ENCODE data around the gene MSRB1.

The MSRB1 gene
- total RNA-seq, result 6.9 to 9.6 reads per million in 2 donors

GRCh38 chr16:1942810-1943726 is at the start of gene MSRB1:
MSRB1 (minus strand) TSS chr16:1943199; CDS start chr16:1943156, 43 bp downstream.
- DNase-seq, result peak; percentile 94

- DNase-seq, result peak; percentile 99
These were observed 49.1 kb upstream of the MSRB1 start for GRCh38 chr16:1991948-1992703.

- DNase-seq, result no peak
These were observed 48.6 kb upstream of the MSRB1 start for GRCh38 chr16:1991588-1991947.

- DNase-seq, result no peak
These were observed 48.1 kb upstream of the MSRB1 start for GRCh38 chr16:1991135-1991551.

GRCh38 chr16:1990351-1991134 is 47.5 kb upstream of the MSRB1 start:
- no peak for DNase-seq

- DNase-seq, result no peak
These were observed 47.0 kb upstream of the MSRB1 start for GRCh38 chr16:1990101-1990350.

- DNase-seq, result no peak
These were observed 46.5 kb upstream of the MSRB1 start, which contains the start of gene SYNGR3 for GRCh38 chr16:1989209-1990100. SYNGR3 (plus strand) TSS chr16:1989970; CDS start chr16:1990103, 133 bp downstream.

GRCh38 chr16:1987198-1987597 is 44.2 kb upstream of the MSRB1 start:
- DNase-seq, result no peak

- no peak for DNase-seq
These were observed 42.6 kb upstream of the MSRB1 start for GRCh38 chr16:1985466-1986150.

- DNase-seq, result no peak
These were observed 41.6 kb upstream of the MSRB1 start for GRCh38 chr16:1984347-1985225.

GRCh38 chr16:1983544-1984346 is 40.7 kb upstream of the MSRB1 start, which contains the start of gene GFER:
GFER (plus strand) TSS chr16:1984193; CDS start chr16:1984219, 26 bp downstream.
- DNase-seq, result peak; percentile 59

GRCh38 chr16:1982991-1983543 is 40.1 kb upstream of the MSRB1 start:
- DNase-seq, result no peak

GRCh38 chr16:1982013-1982433 is 39.0 kb upstream of the MSRB1 start:
- no peak for DNase-seq

- no peak for DNase-seq
These were observed 38.4 kb upstream of the MSRB1 start, which contains the start of gene NOXO1 for GRCh38 chr16:1981398-1981836. NOXO1 (minus strand) TSS chr16:1981469; CDS start chr16:1981179, 290 bp downstream.

GRCh38 chr16:1980770-1981087 is 37.7 kb upstream of the MSRB1 start:
- DNase-seq, result no peak

- DNase-seq, result no peak
These were observed 37.2 kb upstream of the MSRB1 start for GRCh38 chr16:1980030-1980769.

- DNase-seq, result no peak
These were observed 36.5 kb upstream of the MSRB1 start for GRCh38 chr16:1979271-1980029.
